GM12801 (cell line): ENCODE results near the gene SNAPC3.

ENCODE experiments used
- TF ChIP-seq, protein P1 (sequence below): IDR thresholded peaks from one replicate; pipeline ENCODE4 v1.5.1; 2011; ENCODE audit warnings: control low read depth; ENCODE audit not compliant: insufficient read length; ENCODE audit errors: extremely low read depth

SNAPC3 gene

GRCh38 chr9:15461056-15461455 is 38.4 kb downstream of the SNAPC3 start:
- TF ChIP-seq, protein P1, sequence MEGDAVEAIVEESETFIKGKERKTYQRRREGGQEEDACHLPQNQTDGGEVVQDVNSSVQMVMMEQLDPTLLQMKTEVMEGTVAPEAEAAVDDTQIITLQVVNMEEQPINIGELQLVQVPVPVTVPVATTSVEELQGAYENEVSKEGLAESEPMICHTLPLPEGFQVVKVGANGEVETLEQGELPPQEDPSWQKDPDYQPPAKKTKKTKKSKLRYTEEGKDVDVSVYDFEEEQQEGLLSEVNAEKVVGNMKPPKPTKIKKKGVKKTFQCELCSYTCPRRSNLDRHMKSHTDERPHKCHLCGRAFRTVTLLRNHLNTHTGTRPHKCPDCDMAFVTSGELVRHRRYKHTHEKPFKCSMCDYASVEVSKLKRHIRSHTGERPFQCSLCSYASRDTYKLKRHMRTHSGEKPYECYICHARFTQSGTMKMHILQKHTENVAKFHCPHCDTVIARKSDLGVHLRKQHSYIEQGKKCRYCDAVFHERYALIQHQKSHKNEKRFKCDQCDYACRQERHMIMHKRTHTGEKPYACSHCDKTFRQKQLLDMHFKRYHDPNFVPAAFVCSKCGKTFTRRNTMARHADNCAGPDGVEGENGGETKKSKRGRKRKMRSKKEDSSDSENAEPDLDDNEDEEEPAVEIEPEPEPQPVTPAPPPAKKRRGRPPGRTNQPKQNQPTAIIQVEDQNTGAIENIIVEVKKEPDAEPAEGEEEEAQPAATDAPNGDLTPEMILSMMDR = no peak

- TF ChIP-seq, protein P1 = no peak
Measured at GRCh38 chr9:15461601-15462000, 38.9 kb downstream of the SNAPC3 start.

DNA sequence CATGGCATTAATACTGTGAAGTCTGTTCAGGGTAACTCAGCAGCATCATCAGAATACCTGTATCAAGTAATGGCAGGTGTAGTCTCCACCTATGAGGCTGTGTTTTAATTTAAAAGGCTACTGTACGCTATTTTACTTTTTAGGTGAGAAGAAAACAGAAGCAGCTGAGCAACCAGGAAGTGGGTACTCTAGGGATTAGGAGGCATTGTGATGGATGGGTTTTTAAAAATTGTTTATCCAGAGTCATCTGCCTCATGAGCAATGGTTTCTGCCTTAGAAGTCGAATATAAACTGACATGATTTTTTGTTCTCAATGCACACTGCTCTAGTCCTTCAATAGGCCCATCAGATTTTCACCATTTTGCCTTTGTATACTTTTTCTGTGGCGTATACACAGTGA is 45.5 kb downstream of the SNAPC3 start:
- TF ChIP-seq, protein P1 = no peak

DNA sequence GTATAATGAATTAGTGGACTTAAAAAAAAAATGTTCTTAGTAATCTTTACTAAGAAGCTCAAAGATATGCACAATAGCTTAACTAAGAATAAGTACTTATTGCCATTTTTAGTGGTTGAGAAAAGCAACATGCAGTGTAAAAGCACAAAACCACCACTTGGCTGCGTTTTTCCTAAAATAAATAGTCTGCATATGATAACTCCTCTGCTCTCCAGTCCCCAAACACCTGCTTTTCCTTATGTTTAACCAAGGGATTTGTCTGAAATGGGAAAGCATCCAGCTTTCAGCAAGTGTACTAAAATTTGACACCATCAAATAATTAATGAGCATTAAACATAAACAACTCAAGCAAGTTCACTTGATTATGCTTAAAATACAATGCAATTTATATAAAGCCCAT is 46.7 kb downstream of the SNAPC3 start:
- TF ChIP-seq, protein P1 = no peak

- TF ChIP-seq, protein P1 = no peak
Measured at GRCh38 chr9:15469862-15470261, 47.2 kb downstream of the SNAPC3 start.

GRCh38 chr9:15475923-15476536 is 53.4 kb downstream of the SNAPC3 start:
- TF ChIP-seq, protein P1 = no peak

DNA sequence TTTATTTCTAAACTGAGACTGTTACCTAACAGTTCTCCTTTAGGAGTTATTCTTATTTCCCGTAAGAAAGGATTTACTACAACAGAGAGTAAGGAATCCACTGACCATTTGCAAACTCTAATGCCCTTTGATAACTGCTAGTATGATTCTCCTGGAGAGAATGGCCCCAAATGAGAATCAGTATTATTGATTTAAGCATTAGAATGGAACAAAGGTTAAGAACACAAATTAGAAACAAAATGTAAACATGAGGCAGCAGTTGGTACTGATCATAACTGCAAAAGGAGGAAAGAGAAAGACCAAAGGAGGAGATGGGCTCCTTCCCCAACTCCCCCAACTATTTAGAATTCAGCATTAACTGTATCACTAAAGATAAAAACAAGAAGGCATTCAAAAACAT is 57.4 kb downstream of the SNAPC3 start:
- TF ChIP-seq, protein P1 = no peak

- TF ChIP-seq, protein P1 = no peak
Measured at GRCh38 chr9:15482146-15482545, 59.5 kb downstream of the SNAPC3 start.
